ENCODE data around the gene SCGB3A2. TPM values are rescaled to one million over a fixed set of nuclear protein-coding genes. Genes with fewer than 3 reads are reported as not detected.

SCGB3A2 gene
- polyA plus RNA-seq, 1 of the 3 experiments (the other 2 are of a cell fraction), result not detected

- Histone ChIP-seq H3K27me3 (ENCODE audit: insufficient read depth) (no peaks in the 10 kb centered on the region), H3K9me2 (no peaks in the 10 kb centered on the region), H3K36me3 (replicated peaks in 1 of 2; ENCODE audit: control insufficient read depth in 1 of 2, insufficient read depth in 2 of 2, low read length in 1 of 2) (no peaks in the 10 kb centered on the region), H3K4me3 (ENCODE audit: low read depth in 2 of 2, low read length in 1 of 2) (peak within 1 kb of the TSS in 1 of 2 experiments; percentile 61; a peak in 2 of 4 replicates), H3F3A (replicated peaks; ENCODE audit: insufficient read depth) (peaks cover 19% of the 10 kb centered on the region), H3K27ac (ENCODE audit: low read depth in 2 of 2, low read length in 1 of 2) (peak within 1 kb of the TSS in 1 of 2 experiments; percentile 85; a peak in 2 of 4 replicates), H4K20me1 (ENCODE audit: insufficient read depth) (no peaks in the 10 kb centered on the region), H3K79me2 (ENCODE audit: insufficient read depth) (peaks cover 33% of the 10 kb centered on the region), H3K9me3 (no peaks in the 10 kb centered on the region), H3K9ac (peak within 1 kb of the TSS; percentile 72), H3K4me2 (peak within 1 kb of the TSS; percentile 75), H2AFZ (ENCODE audit: low read depth) (peak within 1 kb of the TSS; percentile 81), H3K4me1 (ENCODE audit: control insufficient read depth in 1 of 2, insufficient read depth in 2 of 2, low read depth in 1 of 2, low read length in 1 of 2) (peaks cover under 1 to 16% of the 10 kb centered on the region in 2 experiments; a peak in 3 of 4 replicates)
- TF ChIP-seq TEAD4 (IDR thresholded peaks at IDR 0.05; ENCODE audit: borderline replicate concordance, insufficient read depth), result no peak
- no peak for TF ChIP-seq SIN3A (IDR thresholded peaks at IDR 0.05; ENCODE audit: borderline replicate concordance, low read depth, low read length)
- no peak for TF ChIP-seq MXI1 (IDR thresholded peaks at IDR 0.05; ENCODE audit: low read depth, low read length)
- no peak for TF ChIP-seq GATA2 (CRISPR knock-in tag; IDR thresholded peaks at IDR 0.05)
- no peak for TF ChIP-seq CHD2 (IDR thresholded peaks at IDR 0.05; ENCODE audit: low read length, partially characterized antibody)
- no peak for TF ChIP-seq IRF3 (IDR thresholded peaks at IDR 0.05; ENCODE audit: low read depth, low read length)
- TF ChIP-seq CTCF (IDR thresholded peaks at IDR 0.05), result no peak
- TF ChIP-seq, protein P1, sequence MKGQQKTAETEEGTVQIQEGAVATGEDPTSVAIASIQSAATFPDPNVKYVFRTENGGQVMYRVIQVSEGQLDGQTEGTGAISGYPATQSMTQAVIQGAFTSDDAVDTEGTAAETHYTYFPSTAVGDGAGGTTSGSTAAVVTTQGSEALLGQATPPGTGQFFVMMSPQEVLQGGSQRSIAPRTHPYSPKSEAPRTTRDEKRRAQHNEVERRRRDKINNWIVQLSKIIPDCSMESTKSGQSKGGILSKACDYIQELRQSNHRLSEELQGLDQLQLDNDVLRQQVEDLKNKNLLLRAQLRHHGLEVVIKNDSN (IDR thresholded peaks at IDR 0.05; ENCODE audit: borderline replicate concordance, low read depth), result no peak
- no peak for TF ChIP-seq TCF12 (IDR thresholded peaks at IDR 0.05)
- no peak for TF ChIP-seq PBX3 (IDR thresholded peaks at IDR 0.05)
- no peak for TF ChIP-seq FOXJ3 (CRISPR knock-in tag; IDR thresholded peaks at IDR 0.05)
- TF ChIP-seq RAD21 (IDR thresholded peaks at IDR 0.05; ENCODE audit: low read length), result no peak
- TF ChIP-seq YY1 (IDR thresholded peaks at IDR 0.05; ENCODE audit: low read depth), result no peak
- no peak for TF ChIP-seq REST (IDR thresholded peaks at IDR 0.05; ENCODE audit: low read depth, low read length)
- POLR2A ChIA-PET, result no interaction called here
- CTCF ChIA-PET, result interaction anchor here (0.7 kb wide), 1 partner anchor 20 kb away, joined by 5 read pairs; no protein-coding TSS in a partner anchor
- no peak for DNase-seq
- WGBS (ENCODE audit: low lambda C conversion rate), result 38% methylated on average over 8 of the region's 8 CpGs
Observed at GRCh38 chr5:147906326-147907095, 28.0 kb downstream of the SCGB3A2 start, which contains the start of gene C5orf46. Gene C5orf46 (minus strand): TSS chr5:147906538. CDS start chr5:147906501, 37 bp downstream.

All from SK-N-SH (cell line).